IMR-90 (cell line): ENCODE results near the gene COL23A1. TPM values are rescaled to one million over a fixed set of nuclear protein-coding genes. Genes with fewer than 3 reads are reported as not detected.

Experiments used
- ATAC-seq: fragments of 200-7000 bp; cut with Tn5 transposase; 2 replicates; pipeline ENCODE4 v1.9.1; 2020; ENCODE audit warnings: low read depth, mild to moderate bottlenecking, moderate library complexity
- BruUV-seq: library from RNA; stranded (reverse); fragments of 400-500 nt; replicated peaks from 2 replicates; lab custom pipeline; 2021; lab: Mats Ljungman, UMichigan
- CTCF ChIA-PET: fragments of 300-600 bp; formaldehyde crosslinking; extraction: SDS; loops from one replicate; lab custom pipeline; 2021; ENCODE audit warnings: antibody characterized with exemption; lab: Yijun Ruan, JAX
- POLR2A ChIA-PET: fragments of 300-600 bp; sonication (Branson Sonifier 250); formaldehyde crosslinking; loops from one replicate; lab custom pipeline; 2022; ENCODE audit warnings: antibody characterized with exemption; ENCODE audit not compliant: unreplicated experiment; lab: Charles Lee
- DNase-seq: peaks from one replicate; pipeline ENCODE4 v3.0.0; 2013
- H2AFZ ChIP-seq: replicated peaks from 2 replicates; pipeline ENCODE3; 2013; ENCODE audit warnings: low read length, mild to moderate bottlenecking; ENCODE audit not compliant: poor library complexity
- H2AK5ac ChIP-seq: 2 replicates; pipeline ENCODE4 v1.6.1; 2013; ENCODE audit warnings: low read depth, low read length, inconsistent platforms
- H2AK9ac ChIP-seq: replicated peaks from 2 replicates; pipeline ENCODE3; 2013; ENCODE audit warnings: mild to moderate bottlenecking, low read depth, low read length, moderate library complexity; ENCODE audit not compliant: poor library complexity
- H2BK120ac ChIP-seq: 2 replicates; pipeline ENCODE4 v1.6.1; 2013; ENCODE audit warnings: low read depth, low read length, inconsistent platforms
- H2BK15ac ChIP-seq: 3 replicates; pipeline ENCODE4 v1.6.1; 2013; ENCODE audit warnings: low read depth, low read length, inconsistent platforms
- H2BK20ac ChIP-seq: 2 replicates; pipeline ENCODE4 v1.6.1; 2013; ENCODE audit warnings: low read depth, mild to moderate bottlenecking, inconsistent platforms, low read length, moderate library complexity
- H2BK5ac ChIP-seq: 2 replicates; pipeline ENCODE4 v1.6.1; 2013; ENCODE audit warnings: mild to moderate bottlenecking, low read depth, low read length, inconsistent platforms; ENCODE audit not compliant: poor library complexity, severe bottlenecking
- H3K14ac ChIP-seq: replicated peaks from 2 replicates; pipeline ENCODE4 v1.6.1; 2013; ENCODE audit warnings: low read depth, low read length, inconsistent platforms
- H3K18ac ChIP-seq: 2 replicates; pipeline ENCODE4 v1.6.1; 2013; ENCODE audit warnings: low read depth, low read length, control low read depth
- H3K23ac ChIP-seq: 2 replicates; pipeline ENCODE4 v1.6.1; 2013; ENCODE audit warnings: low read depth, low read length, inconsistent platforms
- H3K27ac ChIP-seq: 2 replicates; pipeline ENCODE4 v1.5.1; 2013; ENCODE audit warnings: mild to moderate bottlenecking, control low read depth, low read length; ENCODE audit not compliant: insufficient read depth
- H3K27me3 ChIP-seq: 2 replicates; pipeline ENCODE4 v1.6.1; 2013; ENCODE audit warnings: low read length; ENCODE audit not compliant: control insufficient read depth, insufficient read depth
- H3K36me3 ChIP-seq: 2 replicates; pipeline ENCODE4 v1.6.1; 2013; ENCODE audit warnings: low read length, mixed read lengths; ENCODE audit not compliant: control insufficient read depth, insufficient read depth
- H3K4ac ChIP-seq: 2 replicates; pipeline ENCODE4 v1.6.1; 2013; ENCODE audit warnings: low read depth, low read length, inconsistent platforms
- H3K4me1 ChIP-seq: 2 replicates; pipeline ENCODE4 v1.6.1; 2013; ENCODE audit warnings: low read length, mixed read lengths; ENCODE audit not compliant: control insufficient read depth, insufficient read depth
- H3K4me2 ChIP-seq: 2 replicates; pipeline ENCODE4 v1.6.1; 2013; ENCODE audit warnings: low read depth, mild to moderate bottlenecking, control low read depth, low read length, moderate library complexity
- H3K4me3 ChIP-seq: 2 replicates; pipeline ENCODE4 v1.5.1; 2013; ENCODE audit warnings: low read depth, mild to moderate bottlenecking, control low read depth, low read length, moderate library complexity; ENCODE audit not compliant: insufficient read depth
- H3K56ac ChIP-seq: 2 replicates; pipeline ENCODE4 v1.6.1; 2013; ENCODE audit warnings: low read length, inconsistent platforms; ENCODE audit not compliant: insufficient read depth; ENCODE audit errors: extremely low read depth
- H3K79me1 ChIP-seq, 2 experiments: 2 replicates each; pipeline ENCODE4 v1.6.1; 2013; ENCODE audit warnings: low read length in 2 of 2, inconsistent platforms in 1 of 2, low read depth in 1 of 2
- H3K9ac ChIP-seq: 2 replicates; pipeline ENCODE4 v1.6.1; 2013; ENCODE audit warnings: low read depth, low read length, control low read depth
- H3K9me1 ChIP-seq: 2 replicates; pipeline ENCODE4 v1.6.1; 2013; ENCODE audit warnings: low read length, inconsistent platforms; ENCODE audit not compliant: insufficient read depth
- H3K9me3 ChIP-seq: 2 replicates; pipeline ENCODE4 v1.6.1; 2013; ENCODE audit warnings: low read length; ENCODE audit not compliant: control insufficient read depth, insufficient read depth
- H4K20me1 ChIP-seq: 2 replicates; pipeline ENCODE4 v1.6.1; 2013; ENCODE audit warnings: low read length, inconsistent platforms; ENCODE audit not compliant: insufficient read depth
- H4K5ac ChIP-seq: 2 replicates; pipeline ENCODE4 v1.6.1; 2013; ENCODE audit warnings: mild to moderate bottlenecking, low read depth, low read length, control low read depth
- H4K8ac ChIP-seq, 2 experiments: 2 replicates each; pipeline ENCODE4 v1.6.1; 2013; ENCODE audit warnings: low read depth in 2 of 2, low read length in 2 of 2, control low read depth in 1 of 2, inconsistent platforms in 1 of 2
- H4K91ac ChIP-seq: 2 replicates; pipeline ENCODE4 v1.6.1; 2013; ENCODE audit warnings: low read depth, low read length, inconsistent platforms; ENCODE audit not compliant: insufficient read depth
- BHLHE40 ChIP-seq: fragments of 150-350 bp; IDR thresholded peaks from 2 replicates; pipeline ENCODE4 v1.6.1; 2016; ENCODE audit warnings: mild to moderate bottlenecking, low read depth, low read length
- CEBPB ChIP-seq: IDR thresholded peaks from 2 replicates; pipeline ENCODE4 v1.6.1; 2012; ENCODE audit warnings: low read depth, low read length, improper control_type of control experiment
- CHD1 ChIP-seq: IDR thresholded peaks from 2 replicates; pipeline ENCODE4 v1.6.1; 2012; ENCODE audit warnings: low read depth, low read length, improper control_type of control experiment
- FOS ChIP-seq: fragments of 150-350 bp; IDR thresholded peaks from 2 replicates; pipeline ENCODE4 v1.6.1; 2016; ENCODE audit warnings: low read depth, low read length
- MAFK ChIP-seq: IDR thresholded peaks from 2 replicates; pipeline ENCODE4 v1.6.1; 2012; ENCODE audit warnings: low read depth, low read length, improper control_type of control experiment
- MXI1 ChIP-seq: IDR thresholded peaks from 2 replicates; pipeline ENCODE4 v1.6.1; 2012; ENCODE audit warnings: low read depth, mild to moderate bottlenecking, low read length, moderate library complexity, borderline replicate concordance
- NFE2L2 ChIP-seq: fragments of 150-350 bp; IDR thresholded peaks from 2 replicates; pipeline ENCODE4 v1.6.1; 2016; ENCODE audit warnings: low read depth, mild to moderate bottlenecking, low read length
- POLR2A ChIP-seq: IDR thresholded peaks from 2 replicates; pipeline ENCODE4 v1.6.1; 2012; ENCODE audit warnings: mild to moderate bottlenecking, low read depth, low read length
- RCOR1 ChIP-seq: IDR thresholded peaks from 2 replicates; pipeline ENCODE4 v1.6.1; 2012; ENCODE audit warnings: mild to moderate bottlenecking, low read length, improper control_type of control experiment; ENCODE audit not compliant: insufficient replicate concordance
- SMC3 ChIP-seq: fragments of 150-350 bp; IDR thresholded peaks from 2 replicates; pipeline ENCODE4 v1.6.1; 2016; ENCODE audit warnings: low read depth, mild to moderate bottlenecking, antibody characterized with exemption, low read length, moderate library complexity
- WGBS, 2 experiments: methylation state at CpG; one replicate each; pipeline versions ENCODE4 v1.1.5 to v1.1.7; 2013; ENCODE audit warnings: missing lambda C conversion rate in 2 of 2; ENCODE audit not compliant: insufficient read length in 1 of 2; ENCODE audit errors: extremely low coverage in 2 of 2; 5-methylcytosine and 5-hydroxymethylcytosine counted together
- dilution Hi-C: fragments of 300-500 bp; cut with HindIII; formaldehyde crosslinking; loops from one replicate; pipeline ENCODE4 v1.14.3; 2018; ENCODE audit warnings: low sequenced_read_pairs; ENCODE audit not compliant: unreplicated experiment
- in situ Hi-C: fragments of 300-500 bp; cut with MboI; formaldehyde crosslinking; loops from 3 replicates; pipeline ENCODE4 v1.14.3; 2019; ENCODE audit warnings: low sequenced_read_pairs, inconsistent platforms, mixed read lengths
- intact Hi-C: fragments of 100-400 bp; cut with micrococcal nuclease; formaldehyde crosslinking; loops from 2 replicates; pipeline ENCODE4 v1.10.0; 2022
- polyA plus RNA-seq, 3 experiments: library from polyadenylated mRNA; depleted of rRNA; stranded (reverse); fragments of >200 nt; gene quantifications; 2 replicates each; pipeline ENCODE4 v1.2.3, GENCODE V29; 2012; ENCODE audit warnings: low replicate concordance in 1 of 3
- total RNA-seq: library from RNA; depleted of rRNA; stranded (reverse); fragments of >200 nt; gene quantifications from 2 replicates; pipeline ENCODE4 v1.2.3, GENCODE V29; 2012
- TF ChIP-seq, protein P1 (sequence below): fragments of 150-350 bp; IDR thresholded peaks from 2 replicates; pipeline ENCODE4 v1.6.1; 2017; ENCODE audit warnings: mild to moderate bottlenecking, antibody characterized with exemption, low read length, low read depth
- TF ChIP-seq, protein P2 (sequence below): fragments of 150-350 bp; IDR thresholded peaks from 2 replicates; pipeline ENCODE4 v1.6.1; 2016; ENCODE audit warnings: low read depth, mild to moderate bottlenecking, low read length, moderate library complexity, borderline replicate concordance
- TF ChIP-seq, protein P3 (sequence below): conservative IDR thresholded peaks from 2 replicates; pipeline ENCODE4 v1.5.1; 2012; ENCODE audit warnings: mild to moderate bottlenecking, low read depth, low read length, improper control_type of control experiment

COL23A1 gene
- total and polyA plus RNA-seq, 2 of the 4 experiments (the other 2 are of a cell fraction), result not detected

DNA sequence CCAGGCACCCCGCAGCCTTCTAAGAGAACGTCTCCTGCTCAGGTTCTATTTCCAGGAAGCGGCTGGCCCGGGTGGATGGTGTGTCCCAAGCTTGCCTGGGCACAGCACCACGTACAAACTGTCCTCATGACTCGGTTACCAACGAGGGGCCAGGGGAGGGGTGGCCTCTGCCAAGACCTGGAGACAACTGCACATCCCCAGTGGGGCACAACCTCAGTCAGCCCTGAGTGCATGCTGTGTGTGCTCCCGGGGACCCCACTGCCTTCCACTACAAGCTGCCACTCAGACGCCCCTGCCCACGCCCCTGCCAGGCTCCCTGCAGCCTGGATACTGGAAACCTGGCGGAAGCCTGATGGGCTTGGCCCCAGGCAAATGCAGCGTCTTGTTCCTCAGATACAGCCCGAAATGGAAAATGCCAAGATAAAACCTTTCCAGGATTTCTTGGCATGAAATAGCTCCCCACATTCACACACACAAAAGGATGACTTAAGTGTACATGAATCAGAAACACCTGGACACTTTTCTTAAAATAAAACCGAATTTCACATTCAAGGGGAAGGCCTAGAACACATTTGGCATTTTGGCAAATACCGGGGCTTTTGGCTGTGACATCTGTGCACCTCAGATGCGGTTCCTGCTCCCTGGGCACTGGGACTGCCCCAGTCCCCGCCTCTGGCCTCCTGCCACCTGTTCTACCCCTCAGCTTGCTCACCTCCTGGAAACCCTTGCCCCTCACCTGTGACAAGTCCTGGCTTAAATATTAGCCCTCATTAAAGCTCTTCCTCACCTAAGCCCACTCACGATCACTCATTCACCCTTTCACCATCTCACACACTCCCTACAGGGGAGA, 62.5 kb downstream of the COL23A1 start:
- Histone ChIP-seq H3K9ac (no peak overlapping the region), H3K9me1 (no peaks in the 10 kb centered on the region), H2BK5ac (no peak overlapping the region), H3K79me1 (no peaks in the 10 kb centered on the region), H3K9me3 (peaks cover 47% of the 10 kb centered on the region), H3K4me1 (no peaks in the 10 kb centered on the region), H3K27ac (no peak overlapping the region), H2BK20ac (no peak overlapping the region), H3K18ac (no peak overlapping the region), H4K5ac (no peak overlapping the region), H3K27me3 (no peaks in the 10 kb centered on the region), H4K8ac (no peak overlapping the region), H2BK15ac (no peak overlapping the region), H3K14ac (no peak overlapping the region), H3K4me2 (no peak overlapping the region), H3K4ac (no peak overlapping the region), H2AK5ac (no peak overlapping the region), H2AFZ (no peak overlapping the region), H2AK9ac (no peak overlapping the region), H4K20me1 (no peaks in the 10 kb centered on the region), H3K23ac (no peak overlapping the region), H3K36me3 (no peaks in the 10 kb centered on the region), H4K91ac (no peak overlapping the region), H2BK120ac (no peak overlapping the region), H3K4me3 (no peak overlapping the region), H3K56ac (no peak overlapping the region)
- no TSS peak for BruUV-seq
- TF ChIP-seq, protein P1, sequence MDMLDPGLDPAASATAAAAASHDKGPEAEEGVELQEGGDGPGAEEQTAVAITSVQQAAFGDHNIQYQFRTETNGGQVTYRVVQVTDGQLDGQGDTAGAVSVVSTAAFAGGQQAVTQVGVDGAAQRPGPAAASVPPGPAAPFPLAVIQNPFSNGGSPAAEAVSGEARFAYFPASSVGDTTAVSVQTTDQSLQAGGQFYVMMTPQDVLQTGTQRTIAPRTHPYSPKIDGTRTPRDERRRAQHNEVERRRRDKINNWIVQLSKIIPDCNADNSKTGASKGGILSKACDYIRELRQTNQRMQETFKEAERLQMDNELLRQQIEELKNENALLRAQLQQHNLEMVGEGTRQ, result no peak
- TF ChIP-seq MXI1, result no peak
- TF ChIP-seq NFE2L2, result no peak
- TF ChIP-seq POLR2A, result no peak
- TF ChIP-seq BHLHE40, result no peak
- TF ChIP-seq MAFK, result no peak
- TF ChIP-seq, protein P2, sequence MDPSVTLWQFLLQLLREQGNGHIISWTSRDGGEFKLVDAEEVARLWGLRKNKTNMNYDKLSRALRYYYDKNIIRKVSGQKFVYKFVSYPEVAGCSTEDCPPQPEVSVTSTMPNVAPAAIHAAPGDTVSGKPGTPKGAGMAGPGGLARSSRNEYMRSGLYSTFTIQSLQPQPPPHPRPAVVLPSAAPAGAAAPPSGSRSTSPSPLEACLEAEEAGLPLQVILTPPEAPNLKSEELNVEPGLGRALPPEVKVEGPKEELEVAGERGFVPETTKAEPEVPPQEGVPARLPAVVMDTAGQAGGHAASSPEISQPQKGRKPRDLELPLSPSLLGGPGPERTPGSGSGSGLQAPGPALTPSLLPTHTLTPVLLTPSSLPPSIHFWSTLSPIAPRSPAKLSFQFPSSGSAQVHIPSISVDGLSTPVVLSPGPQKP, result no peak
- no peak for TF ChIP-seq CHD1
- TF ChIP-seq SMC3, result no peak
- no peak for TF ChIP-seq FOS
- TF ChIP-seq CEBPB, result no peak
- no peak for TF ChIP-seq RCOR1
- TF ChIP-seq, protein P3, sequence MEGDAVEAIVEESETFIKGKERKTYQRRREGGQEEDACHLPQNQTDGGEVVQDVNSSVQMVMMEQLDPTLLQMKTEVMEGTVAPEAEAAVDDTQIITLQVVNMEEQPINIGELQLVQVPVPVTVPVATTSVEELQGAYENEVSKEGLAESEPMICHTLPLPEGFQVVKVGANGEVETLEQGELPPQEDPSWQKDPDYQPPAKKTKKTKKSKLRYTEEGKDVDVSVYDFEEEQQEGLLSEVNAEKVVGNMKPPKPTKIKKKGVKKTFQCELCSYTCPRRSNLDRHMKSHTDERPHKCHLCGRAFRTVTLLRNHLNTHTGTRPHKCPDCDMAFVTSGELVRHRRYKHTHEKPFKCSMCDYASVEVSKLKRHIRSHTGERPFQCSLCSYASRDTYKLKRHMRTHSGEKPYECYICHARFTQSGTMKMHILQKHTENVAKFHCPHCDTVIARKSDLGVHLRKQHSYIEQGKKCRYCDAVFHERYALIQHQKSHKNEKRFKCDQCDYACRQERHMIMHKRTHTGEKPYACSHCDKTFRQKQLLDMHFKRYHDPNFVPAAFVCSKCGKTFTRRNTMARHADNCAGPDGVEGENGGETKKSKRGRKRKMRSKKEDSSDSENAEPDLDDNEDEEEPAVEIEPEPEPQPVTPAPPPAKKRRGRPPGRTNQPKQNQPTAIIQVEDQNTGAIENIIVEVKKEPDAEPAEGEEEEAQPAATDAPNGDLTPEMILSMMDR, result no peak
- POLR2A ChIA-PET, result no interaction called here
- in situ Hi-C loops (no loop called here), intact Hi-C loops (no loop called here), dilution Hi-C loops (no loop called here)
- CTCF ChIA-PET, result no interaction called here
- DNase-seq, result no peak
- no peak for ATAC-seq
- WGBS, 2 experiments, result 42 to 100% methylated on average over 1 to 10 of the region's 18 CpGs
